ENCODE data around the gene SEPHS2.

The SEPHS2 gene

DNA sequence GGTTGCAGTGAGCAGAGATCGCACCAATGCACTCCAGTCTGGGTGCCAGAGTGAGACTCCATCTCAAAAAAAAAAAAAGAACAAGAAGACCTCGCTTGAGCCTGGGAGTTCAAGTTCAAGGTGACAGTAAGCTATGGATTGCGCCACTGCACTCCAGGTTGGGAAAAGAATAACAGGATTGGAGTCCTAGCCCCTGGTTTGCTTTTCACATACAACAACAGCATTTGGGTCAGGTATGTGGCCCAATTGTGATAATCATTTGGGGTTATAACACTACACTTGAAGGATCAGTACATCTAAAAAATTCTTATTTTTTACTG lies 3.4 kb upstream of the SEPHS2 start:
- no peaks in the 10 kb centered on the region for H3K9me3 ChIP-seq (ENCODE audit: control insufficient read depth in 2 of 2, low read length in 2 of 2)
- no peaks in the 10 kb centered on the region for H3K27me3 ChIP-seq (ENCODE audit: control insufficient read depth in 2 of 2, insufficient read depth in 2 of 2, low read length in 2 of 2)
- H3K4me3 ChIP-seq (ENCODE audit: low read length in 2 of 2): no peak overlapping the region
- no peak overlapping the region for H3K9ac ChIP-seq (ENCODE audit: low read depth in 1 of 2, low read length in 2 of 2)
- no peak overlapping the region for H3K27ac ChIP-seq (ENCODE audit: low read depth in 2 of 2, low read length in 2 of 2)
- peaks cover 34 to 43% of the 10 kb centered on the region in 2 donors for H3K4me1 ChIP-seq (ENCODE audit: control insufficient read depth in 2 of 2, insufficient read depth in 2 of 2, low read length in 2 of 2)
- H3K36me3 ChIP-seq (ENCODE audit: control insufficient read depth in 2 of 2, insufficient read depth in 2 of 2, low read length in 2 of 2): peaks cover under 1 to 2% of the 10 kb centered on the region in 2 donors

DNA sequence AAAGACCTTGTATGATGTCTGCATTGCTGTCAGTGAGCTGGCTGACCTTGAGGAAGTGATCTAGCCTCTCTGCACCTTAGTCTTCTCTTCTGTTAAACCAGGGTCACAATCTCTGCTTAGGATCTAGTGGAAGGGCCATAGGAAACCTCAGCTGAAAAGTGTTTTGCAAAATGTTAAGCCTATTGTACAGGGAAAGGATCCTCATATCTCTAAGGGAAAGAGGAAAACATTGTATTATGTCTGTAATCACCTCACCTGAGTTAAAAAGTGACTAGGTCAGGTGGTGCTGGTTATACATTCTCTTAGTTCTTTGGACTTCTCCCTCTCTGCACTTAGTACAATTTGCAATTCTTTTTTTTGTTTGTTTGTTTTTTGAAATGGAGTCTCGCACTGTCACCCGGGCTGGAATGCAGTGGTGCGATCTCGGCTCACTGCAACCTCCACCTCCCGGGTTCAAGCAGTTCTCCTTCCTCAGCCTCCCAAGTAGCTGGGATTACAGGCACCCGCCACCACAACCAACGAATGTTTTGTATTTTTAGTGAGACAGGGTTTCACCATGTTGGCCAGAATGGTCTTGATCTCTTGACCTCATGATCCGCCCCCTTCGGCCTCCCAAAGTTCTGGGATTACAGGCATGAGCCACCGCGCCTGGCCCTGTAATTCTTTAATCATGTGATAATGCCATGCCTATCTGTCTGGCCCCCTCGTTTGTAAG lies 2.0 kb upstream of the SEPHS2 start:
- Histone ChIP-seq H3K4me1 (ENCODE audit: control insufficient read depth in 2 of 2, insufficient read depth in 2 of 2, low read length in 2 of 2) (peaks cover 31 to 37% of the 10 kb centered on the region in 2 donors), H3K4me3 (ENCODE audit: low read length in 2 of 2) (peak overlapping the region; percentile 1 to 50), H3K27ac (ENCODE audit: low read depth in 2 of 2, low read length in 2 of 2) (peak overlapping the region; percentile 92 to 94), H3K9me3 (ENCODE audit: control insufficient read depth in 2 of 2, low read length in 2 of 2) (no peaks in the 10 kb centered on the region), H3K36me3 (ENCODE audit: control insufficient read depth in 2 of 2, insufficient read depth in 2 of 2, low read length in 2 of 2) (peaks cover 7 to 12% of the 10 kb centered on the region in 2 donors), H3K9ac (ENCODE audit: low read depth in 1 of 2, low read length in 2 of 2) (peak overlapping the region; percentile 21 to 63), H3K27me3 (ENCODE audit: control insufficient read depth in 2 of 2, insufficient read depth in 2 of 2, low read length in 2 of 2) (no peaks in the 10 kb centered on the region)

DNA sequence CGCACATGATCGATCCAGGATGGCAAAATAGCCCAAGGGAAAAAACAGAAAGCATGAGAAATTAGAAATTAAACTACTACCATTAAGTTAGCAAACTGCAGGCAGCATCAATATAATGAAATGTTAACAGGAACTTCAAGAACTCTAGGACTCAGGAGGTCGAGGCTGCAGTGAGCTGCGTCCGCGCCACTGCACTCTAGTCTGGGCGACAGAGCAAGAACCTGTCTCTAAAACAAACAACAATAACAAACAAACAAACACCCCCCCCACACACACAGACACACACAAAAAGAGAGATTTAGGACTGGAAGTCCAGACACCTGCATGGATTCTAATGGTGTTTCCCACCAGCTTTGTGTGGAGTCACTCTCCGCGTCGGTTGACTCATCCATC lies 525 bp upstream of the SEPHS2 start:
- Histone ChIP-seq H3K36me3 (ENCODE audit: control insufficient read depth in 2 of 2, insufficient read depth in 2 of 2, low read length in 2 of 2) (peaks cover 7 to 12% of the 10 kb centered on the region in 2 donors), H3K9me3 (ENCODE audit: control insufficient read depth in 2 of 2, low read length in 2 of 2) (no peaks in the 10 kb centered on the region), H3K9ac (ENCODE audit: low read depth in 1 of 2, low read length in 2 of 2) (peak overlapping the region; percentile 94 to 95), H3K4me1 (ENCODE audit: control insufficient read depth in 2 of 2, insufficient read depth in 2 of 2, low read length in 2 of 2) (peaks cover 28 to 34% of the 10 kb centered on the region in 2 donors), H3K4me3 (ENCODE audit: low read length in 2 of 2) (peak overlapping the region; percentile 88 to 92), H3K27me3 (ENCODE audit: control insufficient read depth in 2 of 2, insufficient read depth in 2 of 2, low read length in 2 of 2) (no peaks in the 10 kb centered on the region), H3K27ac (ENCODE audit: low read depth in 2 of 2, low read length in 2 of 2) (peak overlapping the region; percentile 92 to 94)

DNA sequence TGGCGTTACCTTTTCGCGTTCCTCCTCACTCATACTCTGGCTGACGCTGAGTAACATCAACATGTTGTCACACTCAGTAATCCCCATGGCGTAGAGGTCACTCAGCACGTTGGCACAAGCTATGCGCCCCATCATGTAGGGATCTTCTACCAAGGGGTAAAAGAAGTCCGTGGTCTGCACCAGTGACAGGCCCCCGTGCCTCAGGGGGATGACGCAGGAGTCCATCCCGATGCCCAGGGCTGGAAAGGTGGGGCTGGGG lies 596 bp downstream of the SEPHS2 start:
- peak overlapping the region; percentile 92 to 94 for H3K27ac ChIP-seq (ENCODE audit: low read depth in 2 of 2, low read length in 2 of 2)

DNA sequence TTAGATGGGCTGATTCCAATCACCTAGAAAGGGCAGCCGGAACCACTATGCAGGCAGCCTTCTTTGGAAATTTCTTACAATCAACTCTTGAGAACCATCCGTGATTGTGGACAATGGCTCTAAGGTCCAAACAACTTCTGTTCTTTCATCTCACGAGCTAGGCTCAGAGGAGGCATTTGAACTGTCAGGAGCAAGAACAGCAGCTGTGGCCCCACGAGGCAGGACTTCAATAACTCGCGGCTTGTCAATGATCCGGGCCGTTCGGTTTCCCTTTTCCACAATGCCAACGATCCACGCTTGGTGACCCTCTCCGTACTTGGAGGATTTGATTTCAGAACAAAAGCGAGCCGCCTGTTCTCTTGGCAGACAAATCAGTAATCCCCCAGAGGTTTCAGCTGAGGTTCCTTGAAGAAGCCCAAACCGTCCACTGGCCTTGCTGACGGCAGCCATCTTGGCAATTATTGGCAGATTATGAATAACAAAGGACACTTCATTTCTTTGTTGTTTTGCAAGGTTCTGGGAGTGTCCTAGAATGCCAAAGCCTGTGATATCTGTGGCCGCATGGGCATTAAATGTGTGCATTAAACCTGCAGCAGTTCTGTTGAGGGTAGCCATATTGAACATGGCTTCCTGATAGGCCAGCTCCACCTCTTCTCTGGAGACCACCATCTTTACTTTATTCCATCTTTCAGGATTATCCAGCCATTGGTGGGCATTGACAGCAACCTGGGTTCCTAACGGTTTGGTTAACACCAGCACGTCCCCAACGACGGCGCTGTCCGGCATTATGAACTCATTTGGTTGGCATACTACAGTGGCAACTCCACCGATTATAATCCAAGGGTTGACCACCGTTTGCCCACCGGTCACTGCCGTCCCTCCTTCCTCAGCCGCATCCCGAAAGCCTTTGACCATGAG lies 1.2 kb downstream of the SEPHS2 start:
- H3K27me3 ChIP-seq (ENCODE audit: control insufficient read depth in 2 of 2, insufficient read depth in 2 of 2, low read length in 2 of 2): no peaks in the 10 kb centered on the region
- peak overlapping the region; percentile 88 to 92 for H3K4me3 ChIP-seq (ENCODE audit: low read length in 2 of 2)
- H3K9me3 ChIP-seq (ENCODE audit: control insufficient read depth in 2 of 2, low read length in 2 of 2): no peaks in the 10 kb centered on the region
- peaks cover 30 to 31% of the 10 kb centered on the region in 2 donors for H3K4me1 ChIP-seq (ENCODE audit: control insufficient read depth in 2 of 2, insufficient read depth in 2 of 2, low read length in 2 of 2)
- H3K27ac ChIP-seq (ENCODE audit: low read depth in 2 of 2, low read length in 2 of 2): peak overlapping the region; percentile 92 to 94
- peaks cover 7 to 12% of the 10 kb centered on the region in 2 donors for H3K36me3 ChIP-seq (ENCODE audit: control insufficient read depth in 2 of 2, insufficient read depth in 2 of 2, low read length in 2 of 2)
- peak overlapping the region; percentile 94 to 95 for H3K9ac ChIP-seq (ENCODE audit: low read depth in 1 of 2, low read length in 2 of 2)

More for the DNA sequence above, 596 bp downstream of the SEPHS2 start:
- H3K36me3 ChIP-seq (ENCODE audit: control insufficient read depth in 2 of 2, insufficient read depth in 2 of 2, low read length in 2 of 2): peaks cover 7 to 12% of the 10 kb centered on the region in 2 donors
- H3K4me3 ChIP-seq (ENCODE audit: low read length in 2 of 2): peak overlapping the region; percentile 88 to 92
- no peaks in the 10 kb centered on the region for H3K27me3 ChIP-seq (ENCODE audit: control insufficient read depth in 2 of 2, insufficient read depth in 2 of 2, low read length in 2 of 2)
- H3K9me3 ChIP-seq (ENCODE audit: control insufficient read depth in 2 of 2, low read length in 2 of 2): no peaks in the 10 kb centered on the region
- peak overlapping the region; percentile 94 to 95 for H3K9ac ChIP-seq (ENCODE audit: low read depth in 1 of 2, low read length in 2 of 2)
- H3K4me1 ChIP-seq (ENCODE audit: control insufficient read depth in 2 of 2, insufficient read depth in 2 of 2, low read length in 2 of 2): peaks cover 28 to 30% of the 10 kb centered on the region in 2 donors

DNA sequence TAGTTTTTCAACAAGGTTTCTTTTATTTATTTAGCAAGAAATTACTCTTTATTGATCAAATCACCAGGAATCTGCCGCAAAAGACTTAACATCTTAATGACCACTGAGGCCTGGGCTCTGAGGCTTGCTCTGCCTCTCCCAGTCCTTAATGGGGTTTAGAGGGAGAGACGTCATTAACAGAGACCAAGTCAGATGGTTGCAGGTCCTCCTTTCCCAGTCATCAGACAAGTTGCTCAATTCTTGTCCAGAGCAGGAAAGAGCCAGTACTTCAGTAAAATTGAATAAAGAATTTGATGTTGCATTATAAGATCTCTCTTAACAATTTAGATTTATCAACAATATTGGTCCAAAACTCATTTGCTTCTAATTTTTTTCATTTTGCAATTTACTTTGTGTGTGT lies 2.0 kb downstream of the SEPHS2 start:
- peak overlapping the region; percentile 88 to 92 for H3K4me3 ChIP-seq (ENCODE audit: low read length in 2 of 2)
- H3K4me1 ChIP-seq (ENCODE audit: control insufficient read depth in 2 of 2, insufficient read depth in 2 of 2, low read length in 2 of 2): peaks cover 30 to 31% of the 10 kb centered on the region in 2 donors
- no peaks in the 10 kb centered on the region for H3K9me3 ChIP-seq (ENCODE audit: control insufficient read depth in 2 of 2, low read length in 2 of 2)
- peaks cover 7 to 12% of the 10 kb centered on the region in 2 donors for H3K36me3 ChIP-seq (ENCODE audit: control insufficient read depth in 2 of 2, insufficient read depth in 2 of 2, low read length in 2 of 2)
- H3K27me3 ChIP-seq (ENCODE audit: control insufficient read depth in 2 of 2, insufficient read depth in 2 of 2, low read length in 2 of 2): no peaks in the 10 kb centered on the region
- no peak overlapping the region for H3K9ac ChIP-seq (ENCODE audit: low read depth in 1 of 2, low read length in 2 of 2)
- H3K27ac ChIP-seq (ENCODE audit: low read depth in 2 of 2, low read length in 2 of 2): no peak overlapping the region

DNA sequence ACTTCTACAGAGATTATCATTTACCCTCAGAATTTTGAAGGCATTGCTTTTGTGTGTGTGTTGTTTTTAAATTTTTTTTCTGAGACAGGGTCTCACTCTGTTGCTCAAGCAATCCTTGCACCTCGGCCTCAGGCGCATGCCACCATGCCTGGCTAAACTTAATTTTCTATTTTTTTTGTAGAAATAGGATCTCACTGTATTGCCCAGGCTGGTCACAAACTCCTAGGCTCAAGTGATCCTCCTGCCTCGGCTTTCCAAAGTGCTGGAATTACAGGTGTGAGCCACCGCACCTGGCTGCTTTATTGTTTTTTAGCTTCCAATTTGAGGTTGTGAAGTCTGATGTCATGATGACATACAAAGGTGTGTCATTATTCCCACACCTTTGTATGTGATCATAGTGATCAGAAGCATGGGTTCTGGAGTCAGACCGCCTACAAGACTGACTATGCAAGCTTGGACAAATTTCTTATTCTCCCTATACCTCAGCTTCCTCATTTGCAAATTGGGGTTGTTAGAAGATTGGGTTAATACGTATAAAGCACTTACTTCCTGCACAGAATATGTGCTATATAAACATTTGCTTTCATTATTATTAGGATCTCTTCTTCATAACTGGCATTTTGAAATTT lies 5.8 kb downstream of the SEPHS2 start:
- Histone ChIP-seq H3K4me3 (ENCODE audit: low read length in 2 of 2) (no peak overlapping the region), H3K27ac (ENCODE audit: low read depth in 2 of 2, low read length in 2 of 2) (no peak overlapping the region), H3K4me1 (ENCODE audit: control insufficient read depth in 2 of 2, insufficient read depth in 2 of 2, low read length in 2 of 2) (peaks cover 10 to 18% of the 10 kb centered on the region in 2 donors), H3K9me3 (ENCODE audit: control insufficient read depth in 2 of 2, low read length in 2 of 2) (no peaks in the 10 kb centered on the region), H3K36me3 (ENCODE audit: control insufficient read depth in 2 of 2, insufficient read depth in 2 of 2, low read length in 2 of 2) (peaks cover 7 to 12% of the 10 kb centered on the region in 2 donors), H3K27me3 (ENCODE audit: control insufficient read depth in 2 of 2, insufficient read depth in 2 of 2, low read length in 2 of 2) (no peaks in the 10 kb centered on the region), H3K9ac (ENCODE audit: low read depth in 1 of 2, low read length in 2 of 2) (no peak overlapping the region)

DNA sequence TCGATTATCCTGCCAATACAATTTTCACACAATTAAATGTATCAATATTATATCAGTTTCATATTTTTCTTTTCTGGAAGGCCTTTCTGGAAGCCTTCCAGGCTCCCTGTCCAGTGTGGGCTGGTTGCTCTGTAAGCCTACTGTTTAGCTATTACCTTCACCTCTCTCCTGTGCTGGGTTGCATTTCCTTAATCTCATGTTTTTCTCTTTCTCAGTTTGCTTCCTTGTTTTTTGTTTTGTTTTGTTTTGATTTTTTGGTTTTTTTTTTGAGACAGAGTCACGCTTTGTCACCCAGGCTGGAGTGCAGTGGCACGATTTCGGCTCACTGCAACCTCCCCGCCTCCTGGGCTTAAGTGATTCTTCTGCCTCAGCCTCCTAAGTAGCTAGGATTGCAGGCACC lies 6.8 kb downstream of the SEPHS2 start:
- Histone ChIP-seq H3K9ac (ENCODE audit: low read depth in 1 of 2, low read length in 2 of 2) (no peak overlapping the region), H3K9me3 (ENCODE audit: control insufficient read depth in 2 of 2, low read length in 2 of 2) (no peaks in the 10 kb centered on the region), H3K36me3 (ENCODE audit: control insufficient read depth in 2 of 2, insufficient read depth in 2 of 2, low read length in 2 of 2) (peaks cover 4 to 8% of the 10 kb centered on the region in 2 donors), H3K27ac (ENCODE audit: low read depth in 2 of 2, low read length in 2 of 2) (no peak overlapping the region), H3K4me3 (ENCODE audit: low read length in 2 of 2) (no peak overlapping the region), H3K27me3 (ENCODE audit: control insufficient read depth in 2 of 2, insufficient read depth in 2 of 2, low read length in 2 of 2) (no peaks in the 10 kb centered on the region), H3K4me1 (ENCODE audit: control insufficient read depth in 2 of 2, insufficient read depth in 2 of 2, low read length in 2 of 2) (peaks cover 0 to 8% of the 10 kb centered on the region in 2 donors)

DNA sequence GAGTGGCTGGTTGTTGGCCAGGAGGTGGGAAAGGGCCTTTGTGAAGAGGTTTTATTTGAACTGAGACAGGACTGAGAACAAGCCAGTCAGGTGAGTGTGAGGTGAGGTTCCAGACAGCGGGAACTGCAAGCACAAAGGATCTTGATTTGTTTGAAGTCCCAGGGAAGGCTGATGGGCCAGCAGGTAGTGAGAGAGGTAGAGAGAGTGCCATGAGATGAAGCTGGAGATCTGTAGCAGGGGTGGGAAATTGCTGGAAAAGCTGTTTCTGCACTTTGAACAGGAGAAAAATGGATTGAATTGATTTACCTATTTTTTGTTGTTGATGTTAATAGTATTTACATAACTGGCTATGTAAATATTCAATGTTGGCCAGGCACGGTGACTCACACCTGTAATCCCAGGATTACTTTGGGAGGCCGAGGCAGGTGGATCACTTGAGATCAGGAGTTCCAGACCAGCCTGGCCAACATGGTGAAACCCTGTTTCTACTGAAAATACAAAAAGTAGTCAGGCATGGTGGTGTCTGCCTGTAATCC lies 8.1 kb downstream of the SEPHS2 start:
- Histone ChIP-seq H3K9me3 (ENCODE audit: control insufficient read depth in 2 of 2, low read length in 2 of 2) (no peaks in the 10 kb centered on the region), H3K27ac (ENCODE audit: low read depth in 2 of 2, low read length in 2 of 2) (no peak overlapping the region), H3K27me3 (ENCODE audit: control insufficient read depth in 2 of 2, insufficient read depth in 2 of 2, low read length in 2 of 2) (no peaks in the 10 kb centered on the region), H3K4me3 (ENCODE audit: low read length in 2 of 2) (no peak overlapping the region), H3K9ac (ENCODE audit: low read depth in 1 of 2, low read length in 2 of 2) (no peak overlapping the region), H3K4me1 (ENCODE audit: control insufficient read depth in 2 of 2, insufficient read depth in 2 of 2, low read length in 2 of 2) (peaks cover 0 to 8% of the 10 kb centered on the region in 2 donors), H3K36me3 (ENCODE audit: control insufficient read depth in 2 of 2, insufficient read depth in 2 of 2, low read length in 2 of 2) (no peaks in the 10 kb centered on the region)

DNA sequence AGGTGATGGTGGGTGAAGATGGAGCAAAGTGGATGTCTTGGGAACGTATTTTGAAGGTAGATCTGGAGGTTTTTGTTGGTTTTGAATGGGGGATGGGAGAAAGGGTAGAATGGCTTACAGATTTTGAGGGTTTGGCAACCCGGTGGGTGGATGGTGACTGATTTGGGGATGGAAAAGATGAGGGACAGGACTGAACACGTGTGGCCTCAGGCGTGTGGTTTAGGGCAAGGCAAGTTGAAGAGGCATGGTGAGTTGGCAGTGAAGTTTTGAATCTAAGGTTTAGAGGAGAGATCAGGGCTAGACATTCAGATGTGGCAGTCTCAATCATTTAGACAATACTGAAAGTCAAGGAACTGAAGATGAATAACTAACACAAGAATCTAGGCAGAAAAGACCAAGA lies 10.8 kb downstream of the SEPHS2 start:
- H3K36me3 ChIP-seq (ENCODE audit: control insufficient read depth in 2 of 2, insufficient read depth in 2 of 2, low read length in 2 of 2): no peaks in the 10 kb centered on the region

More for the DNA sequence above, 10.8 kb downstream of the SEPHS2 start:
- Histone ChIP-seq H3K4me1 (ENCODE audit: control insufficient read depth in 2 of 2, insufficient read depth in 2 of 2, low read length in 2 of 2) (peaks cover 6 to 12% of the 10 kb centered on the region in 2 donors), H3K9ac (ENCODE audit: low read depth in 1 of 2, low read length in 2 of 2) (no peak overlapping the region), H3K4me3 (ENCODE audit: low read length in 2 of 2) (no peak overlapping the region), H3K27ac (ENCODE audit: low read depth in 2 of 2, low read length in 2 of 2) (no peak overlapping the region), H3K9me3 (ENCODE audit: control insufficient read depth in 2 of 2, low read length in 2 of 2) (no peaks in the 10 kb centered on the region), H3K27me3 (ENCODE audit: control insufficient read depth in 2 of 2, insufficient read depth in 2 of 2, low read length in 2 of 2) (no peaks in the 10 kb centered on the region)
